Caco-2 (cell line): ENCODE results near the gene SLC38A10. TPM values are rescaled to one million over a fixed set of nuclear protein-coding genes. Genes with fewer than 3 reads are reported as not detected.

Experiments
- BruUV-seq: library from RNA; stranded (reverse); fragments of 400-500 nt; replicated peaks from 2 replicates; lab custom pipeline; 2021; lab: Mats Ljungman, UMichigan
- CTCF ChIA-PET: fragments of 300-600 bp; sonication (Branson Sonifier 250); formaldehyde crosslinking; loops from one replicate; lab custom pipeline; 2022; ENCODE audit warnings: antibody characterized with exemption; lab: Charles Lee
- POLR2A ChIA-PET: fragments of 300-600 bp; sonication (Branson Sonifier 250); formaldehyde crosslinking; loops from one replicate; lab custom pipeline; 2022; ENCODE audit warnings: antibody characterized with exemption; lab: Charles Lee
- DNase-seq, 2 experiments: peaks; one replicate each; pipeline versions ENCODE4 v3.0.0 to v3.0.0-alpha.2; 2020 to 2022
- H3K27me3 ChIP-seq: replicated peaks from 2 replicates; pipeline ENCODE4 v1.6.0; 2011; ENCODE audit warnings: low read length; ENCODE audit not compliant: control insufficient read depth, insufficient read depth
- H3K36me3 ChIP-seq: 2 replicates; pipeline ENCODE4 v1.5.1; 2011; ENCODE audit warnings: low read length; ENCODE audit not compliant: control insufficient read depth, insufficient read depth
- H3K4me1 ChIP-seq: fragments of 250-450 bp; sonication (Bioruptor Pico); 2 replicates; pipeline ENCODE4 v1.5.1; 2020; ENCODE audit warnings: mild to moderate bottlenecking
- H3K4me3 ChIP-seq: 2 replicates; pipeline ENCODE4 v1.5.1; 2011; ENCODE audit warnings: low read depth, mild to moderate bottlenecking, control low read depth, low read length
- H3K9me3 ChIP-seq: fragments of 250-450 bp; sonication (Bioruptor Pico); 2 replicates; pipeline ENCODE4 v1.5.1; 2020; ENCODE audit warnings: mild to moderate bottlenecking, moderate library complexity
- H3K27ac Mint-ChIP-seq: one replicate; pipeline ENCODE4 v1.8.0; 2022; ENCODE audit warnings: mixed read lengths; ENCODE audit not compliant: unreplicated experiment
- H3K27me3 Mint-ChIP-seq: one replicate; pipeline ENCODE4 v1.8.0; 2022; ENCODE audit warnings: mixed read lengths; ENCODE audit not compliant: insufficient read depth, unreplicated experiment
- H3K36me3 Mint-ChIP-seq: one replicate; pipeline ENCODE4 v1.8.0; 2022; ENCODE audit warnings: mild to moderate bottlenecking, mixed read lengths; ENCODE audit not compliant: insufficient read depth, unreplicated experiment
- H3K4me1 Mint-ChIP-seq: one replicate; pipeline ENCODE4 v1.8.0; 2022; ENCODE audit warnings: low read depth, mixed read lengths; ENCODE audit not compliant: unreplicated experiment
- H3K4me3 Mint-ChIP-seq: one replicate; pipeline ENCODE4 v1.8.0; 2022; ENCODE audit warnings: mild to moderate bottlenecking, moderate library complexity, mixed read lengths; ENCODE audit not compliant: unreplicated experiment
- H3K9me3 Mint-ChIP-seq: one replicate; pipeline ENCODE4 v1.8.0; 2022; ENCODE audit warnings: mixed read lengths; ENCODE audit not compliant: unreplicated experiment
- intact Hi-C: fragments of 100-400 bp; cut with micrococcal nuclease; formaldehyde crosslinking; loops from one replicate; pipeline ENCODE4 v1.10.0; 2022; ENCODE audit not compliant: unreplicated experiment
- total RNA-seq: library from RNA; stranded (reverse); gene quantifications from 2 replicates; pipeline ENCODE4 v1.2.3, GENCODE V29; 2022
- TF ChIP-seq, protein P1 (sequence below), 2 experiments: fragments of 200-600 bp in 1 of 2; IDR thresholded peaks; 1 replicate in 1 of 2; 2 replicates in 1 of 2; pipeline versions ENCODE4 v1.5.1 to v1.8.0; 2011 to 2022; ENCODE audit warnings: antibody characterized with exemption in 1 of 2, control low read depth in 1 of 2, inconsistent platforms in 1 of 2, low read depth in 1 of 2, low read length in 1 of 2, mild to moderate bottlenecking in 1 of 2, moderate library complexity in 1 of 2; ENCODE audit not compliant: insufficient read depth in 1 of 2, severe bottlenecking in 1 of 2, unreplicated experiment in 1 of 2

SLC38A10 gene
- total RNA-seq, 1 experiment from 2014 or later = 137 TPM

- Mint-ChIP-seq H3K36me3 (peaks cover 17% of the 10 kb centered on the region), H3K4me3 (peak overlapping the region; percentile 80), H3K4me1 (peaks cover 12% of the 10 kb centered on the region), H3K27ac (peak overlapping the region; percentile 83), H3K27me3 (no peaks in the 10 kb centered on the region), H3K9me3 (no peaks in the 10 kb centered on the region)
- peak; percentile 79 to 83 for DNase-seq
- ChIA-PET CTCF (interaction anchor here (0.5 to 1.7 kb wide), 9 partner anchors 11 to 203 kb away, joined by 3 to 8 read pairs (median 3); partner anchors contain the start of gene BAHCC1), POLR2A (interaction anchor here (0.5 to 1.3 kb wide), 15 partner anchors 14 to 509 kb away, joined by 3 to 15 read pairs (median 5); partner anchors contain the start of genes ACTG1, BAHCC1, CEP131 and FAAP100)
- Histone ChIP-seq H3K9me3 (no peaks in the 10 kb centered on the region), H3K36me3 (no peaks in the 10 kb centered on the region), H3K27me3 (no peaks in the 10 kb centered on the region), H3K4me3 (peak overlapping the region; percentile 96), H3K4me1 (peaks cover 17% of the 10 kb centered on the region)
- intact Hi-C loops = loop anchor here (1.0 to 5.0 kb wide), 3 partner anchors 13 to 44 kb away; no protein-coding TSS in a partner anchor
- TF ChIP-seq, protein P1, sequence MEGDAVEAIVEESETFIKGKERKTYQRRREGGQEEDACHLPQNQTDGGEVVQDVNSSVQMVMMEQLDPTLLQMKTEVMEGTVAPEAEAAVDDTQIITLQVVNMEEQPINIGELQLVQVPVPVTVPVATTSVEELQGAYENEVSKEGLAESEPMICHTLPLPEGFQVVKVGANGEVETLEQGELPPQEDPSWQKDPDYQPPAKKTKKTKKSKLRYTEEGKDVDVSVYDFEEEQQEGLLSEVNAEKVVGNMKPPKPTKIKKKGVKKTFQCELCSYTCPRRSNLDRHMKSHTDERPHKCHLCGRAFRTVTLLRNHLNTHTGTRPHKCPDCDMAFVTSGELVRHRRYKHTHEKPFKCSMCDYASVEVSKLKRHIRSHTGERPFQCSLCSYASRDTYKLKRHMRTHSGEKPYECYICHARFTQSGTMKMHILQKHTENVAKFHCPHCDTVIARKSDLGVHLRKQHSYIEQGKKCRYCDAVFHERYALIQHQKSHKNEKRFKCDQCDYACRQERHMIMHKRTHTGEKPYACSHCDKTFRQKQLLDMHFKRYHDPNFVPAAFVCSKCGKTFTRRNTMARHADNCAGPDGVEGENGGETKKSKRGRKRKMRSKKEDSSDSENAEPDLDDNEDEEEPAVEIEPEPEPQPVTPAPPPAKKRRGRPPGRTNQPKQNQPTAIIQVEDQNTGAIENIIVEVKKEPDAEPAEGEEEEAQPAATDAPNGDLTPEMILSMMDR (IDR thresholded peaks at IDR 0.05; ENCODE audit: insufficient read depth in 1 of 2, low read depth in 1 of 2, low read length in 1 of 2, severe bottlenecking in 1 of 2, unreplicated experiment in 1 of 2) = peak; percentile 19 to 44
- TSS peak; percentile 80 for BruUV-seq
These were observed 722 bp upstream of the SLC38A10 start for GRCh38 chr17:81295676-81296381.

GRCh38 chr17:81294512-81295030, 536 bp downstream of the SLC38A10 start:
- TF ChIP-seq, protein P1 (IDR thresholded peaks at IDR 0.05; ENCODE audit: insufficient read depth in 1 of 2, low read depth in 1 of 2, low read length in 1 of 2, severe bottlenecking in 1 of 2, unreplicated experiment in 1 of 2) = no peak
- Mint-ChIP-seq H3K4me3 (peak overlapping the region; percentile 80), H3K9me3 (no peaks in the 10 kb centered on the region), H3K27me3 (no peaks in the 10 kb centered on the region), H3K4me1 (peaks cover 12% of the 10 kb centered on the region), H3K36me3 (peaks cover 26% of the 10 kb centered on the region), H3K27ac (peak overlapping the region; percentile 83)
- peak in 1 of 2 experiments; percentile 55 for DNase-seq
- CTCF ChIA-PET = interaction anchor here (1.0 to 1.7 kb wide), 3 partner anchors 15 to 40 kb away, joined by 3 to 8 read pairs (median 7); no protein-coding TSS in a partner anchor
- H3K4me1 ChIP-seq = peaks cover 17% of the 10 kb centered on the region
- no peaks in the 10 kb centered on the region for H3K36me3 ChIP-seq
- POLR2A ChIA-PET = interaction anchor here (0.6 to 1.3 kb wide), 6 partner anchors 15 to 219 kb away, joined by 3 to 11 read pairs (median 4); partner anchors contain the start of genes ACTG1, BAHCC1 and CEP131
- H3K4me3 ChIP-seq = peak overlapping the region; percentile 96
- intact Hi-C loops = loop anchor here (1.0 to 5.0 kb wide), 3 partner anchors 15 to 46 kb away; no protein-coding TSS in a partner anchor
- BruUV-seq = no TSS peak
- H3K27me3 ChIP-seq = no peaks in the 10 kb centered on the region
- H3K9me3 ChIP-seq = no peaks in the 10 kb centered on the region

- POLR2A ChIA-PET = interaction anchor here (0.6 to 0.9 kb wide), 3 partner anchors 53 to 227 kb away, joined by 4 read pairs; partner anchors contain the start of gene CEP131
- Histone ChIP-seq H3K36me3 (no peaks in the 10 kb centered on the region; the same call in 1 of the 2 replicates), H3K4me1 (peaks cover 11% of the 10 kb centered on the region), H3K4me3 (no peak overlapping the region), H3K9me3 (no peaks in the 10 kb centered on the region), H3K27me3 (no peaks in the 10 kb centered on the region)
- H3K4me1 Mint-ChIP-seq = peaks cover 7% of the 10 kb centered on the region
- DNase-seq = no peak
- intact Hi-C loops = no loop called here
- H3K36me3 Mint-ChIP-seq = peaks cover 34% of the 10 kb centered on the region
- BruUV-seq = no TSS peak
- no peak overlapping the region for H3K27ac Mint-ChIP-seq
- H3K9me3 Mint-ChIP-seq = no peaks in the 10 kb centered on the region
- no peak overlapping the region for H3K4me3 Mint-ChIP-seq
- TF ChIP-seq, protein P1 (IDR thresholded peaks at IDR 0.05; ENCODE audit: insufficient read depth in 1 of 2, low read depth in 1 of 2, low read length in 1 of 2, severe bottlenecking in 1 of 2, unreplicated experiment in 1 of 2) = no peak
- H3K27me3 Mint-ChIP-seq = no peaks in the 10 kb centered on the region
- CTCF ChIA-PET = interaction anchor here (0.5 to 1.7 kb wide), 13 partner anchors 17 to 334 kb away, joined by 3 to 10 read pairs (median 4); partner anchors contain the start of genes BAHCC1 and CEP131
These were observed 2.7 kb downstream of the SLC38A10 start for GRCh38 chr17:81292450-81292849.
